Measurements from ENCODE around the gene FES. TPM values are rescaled to one million over a fixed set of nuclear protein-coding genes. Genes with fewer than 3 reads are reported as not detected.
A peak's percentile ranks its signal among the peaks of the same experiment; 100 is the strongest.

Gene FES
- total and polyA plus RNA-seq, 2 of the 13 experiments (the other 11 are each of a cell fraction or from before 2014, with no cell fraction given) = 4.0 to 9.5 TPM

GRCh38 chr15:90883526-90883975 is 753 bp upstream of the FES start (continued):
- no peak for TF ChIP-seq ZBTB10 (CRISPR knock-in tag; IDR thresholded peaks at IDR 0.05; ENCODE audit: borderline replicate concordance)
- TF ChIP-seq ZNF709 (CRISPR knock-in tag; IDR thresholded peaks at IDR 0.05) = no peak
- TF ChIP-seq FUBP1 (CRISPR knock-in tag; IDR thresholded peaks at IDR 0.05; ENCODE audit: borderline replicate concordance) = no peak
- no peak for TF ChIP-seq ZNF101 (CRISPR knock-in tag; IDR thresholded peaks at IDR 0.05; ENCODE audit: borderline replicate concordance, low read depth)
- no peak for TF ChIP-seq HMGXB4 (CRISPR knock-in tag; IDR thresholded peaks at IDR 0.05; ENCODE audit: borderline replicate concordance in 1 of 2, low read depth in 1 of 2)
- no peak for TF ChIP-seq SRY (CRISPR knock-in tag; IDR thresholded peaks at IDR 0.05)
- no peak for TF ChIP-seq TFDP2 (CRISPR knock-in tag; IDR thresholded peaks at IDR 0.05)
- peak; percentile 83 for TF ChIP-seq HNF4A (CRISPR knock-in tag; IDR thresholded peaks at IDR 0.05)
- TF ChIP-seq DMTF1 (CRISPR knock-in tag; IDR thresholded peaks at IDR 0.05) = no peak
- TF ChIP-seq THAP9 (CRISPR knock-in tag; IDR thresholded peaks at IDR 0.05; ENCODE audit: borderline replicate concordance) = no peak
- no peak for TF ChIP-seq ZNF772 (CRISPR knock-in tag; IDR thresholded peaks at IDR 0.05)
- no peak for TF ChIP-seq ZNF678 (CRISPR knock-in tag; IDR thresholded peaks at IDR 0.05)

All from HepG2 (cell line).